B cell (primary cell): ENCODE data around the gene SMIM14. TPM values are rescaled to one million over a fixed set of nuclear protein-coding genes. Genes with fewer than 3 reads are reported as not detected.
A peak's percentile ranks its signal among the peaks of the same experiment; 100 is the strongest.

ENCODE experiments used
- ATAC-seq: fragments of 200-7000 bp; cut with Tn5 transposase; one replicate; pipeline ENCODE4 v1.10.0; 2021; ENCODE audit warnings: low read depth, mild to moderate bottlenecking, moderate number of reproducible peaks, moderate library complexity
- CTCF ChIA-PET: fragments of 350-600 bp; sonication (Branson Sonifier 250); formaldehyde crosslinking; loops from one replicate; lab custom pipeline; 2021; ENCODE audit warnings: antibody characterized with exemption, inconsistent platforms; lab: Charles Lee
- POLR2A ChIA-PET: fragments of 350-600 bp; sonication (Branson Sonifier 250); formaldehyde crosslinking; loops from one replicate; lab custom pipeline; 2021; ENCODE audit warnings: antibody characterized with exemption; lab: Charles Lee
- DNase-seq: peaks from one replicate; pipeline ENCODE4 v3.0.0; 2013
- H2AFZ ChIP-seq: 2 replicates; pipeline ENCODE4 v1.6.1; 2012; ENCODE audit warnings: mild to moderate bottlenecking, low read depth, low read length; ENCODE audit not compliant: insufficient read depth, poor library complexity, severe bottlenecking
- H3K27ac ChIP-seq, 2 donors: 1 replicate in 1 of 2; 2 replicates in 1 of 2; pipeline ENCODE4 v1.5.1; 2012 to 2013; ENCODE audit warnings: low read length in 2 of 2, mild to moderate bottlenecking in 2 of 2, moderate library complexity in 1 of 2
- H3K27me3 ChIP-seq, 4 experiments: fragments of 200-600 bp in 1 of 4; sonication (generic) in 1 of 4; replicated peaks in 1 of 4; 1 replicate in 2 of 4; 2 replicates in 2 of 4; pipeline versions ENCODE4 v1.6.1 to v1.7.0; 2013 to 2016; ENCODE audit warnings: low read length in 3 of 4, mild to moderate bottlenecking in 2 of 4, mixed read lengths in 1 of 4, moderate library complexity in 1 of 4; ENCODE audit not compliant: insufficient read depth in 4 of 4, control insufficient read depth in 3 of 4; ENCODE audit errors: control extremely low read depth in 1 of 4
- H3K36me3 ChIP-seq, 2 experiments: replicated peaks in 1 of 2; 1 replicate in 1 of 2; 2 replicates in 1 of 2; pipeline versions ENCODE4 v1.6.1 to v1.7.1; 2013; ENCODE audit warnings: low read length in 1 of 2; ENCODE audit not compliant: insufficient read depth in 2 of 2, control insufficient read depth in 1 of 2; ENCODE audit errors: control extremely low read depth in 1 of 2, extremely low read depth in 1 of 2
- H3K4me1 ChIP-seq, 2 donors: fragments of 200-600 bp in 1 of 2; sonication (generic) in 1 of 2; 1 replicate in 1 of 2; 2 replicates in 1 of 2; pipeline versions ENCODE4 v1.5.1 to v1.6.1; 2013 to 2017; ENCODE audit warnings: low read length in 2 of 2; ENCODE audit not compliant: control insufficient read depth in 2 of 2, insufficient read depth in 2 of 2
- H3K4me2 ChIP-seq: replicated peaks from 2 replicates; pipeline ENCODE3; 2012; ENCODE audit warnings: mild to moderate bottlenecking, low read depth, low read length; ENCODE audit not compliant: poor library complexity, severe bottlenecking
- H3K4me3 ChIP-seq, 5 experiments: fragments of 200-600 bp in 1 of 5; sonication (generic) in 1 of 5; 1 replicate in 3 of 5; 2 replicates in 2 of 5; pipeline versions ENCODE4 v1.5.1 to v1.7.0; 2011 to 2016; ENCODE audit warnings: low read length in 4 of 5, mild to moderate bottlenecking in 4 of 5, low read depth in 2 of 5, control low read depth in 1 of 5, moderate library complexity in 1 of 5; ENCODE audit not compliant: insufficient read depth in 1 of 5; ENCODE audit errors: control extremely low read depth in 1 of 5, extremely low read depth in 1 of 5
- H3K79me2 ChIP-seq: fragments of 200-600 bp; sonication (generic); one replicate; pipeline ENCODE4 v1.6.0; 2016; ENCODE audit warnings: low read length; ENCODE audit not compliant: control insufficient read depth, insufficient read depth
- H3K9ac ChIP-seq: fragments of 200-600 bp; sonication (generic); 2 replicates; pipeline ENCODE4 v1.6.1; 2017; ENCODE audit warnings: mild to moderate bottlenecking, low read length, moderate library complexity
- H3K9me3 ChIP-seq, 3 donors: one replicate each; pipeline versions ENCODE4 v1.6.1 to v1.7.1; 2013; ENCODE audit warnings: low read length in 2 of 3; ENCODE audit not compliant: control insufficient read depth in 2 of 3, insufficient read depth in 1 of 3; ENCODE audit errors: control extremely low read depth in 1 of 3
- H4K20me1 ChIP-seq: 2 replicates; pipeline ENCODE4 v1.6.0; 2012; ENCODE audit warnings: mild to moderate bottlenecking, low read length; ENCODE audit not compliant: insufficient read depth, control insufficient read depth, poor library complexity, severe bottlenecking
- H3K27ac Mint-ChIP-seq: one replicate; pipeline ENCODE4 v1.8.0; 2021; ENCODE audit warnings: mixed read lengths
- H3K27me3 Mint-ChIP-seq: one replicate; pipeline ENCODE4 v1.8.0; 2021; ENCODE audit warnings: mixed read lengths
- H3K4me1 Mint-ChIP-seq: one replicate; pipeline ENCODE4 v1.8.0; 2021; ENCODE audit warnings: mixed read lengths
- H3K4me3 Mint-ChIP-seq: one replicate; pipeline ENCODE4 v1.8.0; 2021; ENCODE audit warnings: mixed read lengths
- H3K9me3 Mint-ChIP-seq: one replicate; pipeline ENCODE4 v1.8.0; 2022; ENCODE audit warnings: mixed read lengths; ENCODE audit not compliant: insufficient read depth
- EZH2 ChIP-seq: IDR thresholded peaks from 2 replicates; pipeline ENCODE4 v1.6.1; 2012; ENCODE audit warnings: borderline replicate concordance, low read depth, mild to moderate bottlenecking, moderate library complexity, low read length; ENCODE audit not compliant: insufficient read depth, poor library complexity, severe bottlenecking
- WGBS: methylation state at CpG from one replicate; pipeline ENCODE4 v1.1.5; 2013; ENCODE audit warnings: missing lambda C conversion rate; ENCODE audit not compliant: insufficient coverage; 5-methylcytosine and 5-hydroxymethylcytosine counted together
- intact Hi-C: fragments of 100-400 bp; cut with micrococcal nuclease; formaldehyde crosslinking; loops from one replicate; pipeline ENCODE4 v1.10.0; 2022
- polyA plus RNA-seq: library from polyadenylated mRNA; depleted of rRNA; stranded (reverse); fragments of >200 nt; gene quantifications from 2 replicates; pipeline ENCODE4 v1.2.3, GENCODE V29; 2012
- total RNA-seq, 2 donors: library from RNA; stranded (reverse); fragments of 120-200 nt in 1 of 2; gene quantifications; 1 replicate in 1 of 2; 2 replicates in 1 of 2; pipeline versions ENCODE4 v1.2.3 to v1.2.4, GENCODE V29; 2013 to 2022
- TF ChIP-seq, protein P1 (sequence below): fragments of 200-600 bp; IDR thresholded peaks from one replicate; pipeline ENCODE4 v1.8.0; 2022; ENCODE audit warnings: antibody characterized with exemption, mild to moderate bottlenecking

Gene SMIM14
- total and polyA plus RNA-seq, 2 donors (not counting 1 experiment from before 2014, with no cell fraction given) = 38.9 to 56.0 TPM

DNA sequence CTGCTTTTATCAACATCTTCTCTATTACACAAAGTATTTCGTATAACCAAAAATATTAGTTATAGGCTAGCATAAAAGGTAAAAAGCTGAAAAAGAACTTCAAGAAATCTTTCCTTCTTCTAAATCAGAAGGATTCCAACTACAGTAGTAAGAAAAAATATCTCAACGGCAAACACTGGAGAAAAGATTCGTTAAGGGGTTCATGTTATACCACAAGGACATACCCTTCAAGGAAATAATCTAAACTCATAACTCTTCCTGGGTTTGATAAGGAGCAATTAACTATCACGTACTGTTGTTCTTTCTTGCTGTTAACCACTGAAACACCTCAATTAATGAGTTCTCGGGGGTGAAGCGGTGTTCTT, 1.5 kb downstream of the SMIM14 start:
- Histone ChIP-seq H4K20me1 (no peaks in the 10 kb centered on the region), H3K4me3 (peak overlapping the region; percentile 79 to 98 (median 93)), H3K4me1 (peaks cover 50 to 53% of the 10 kb centered on the region in 2 donors), H3K79me2 (peaks cover 68% of the 10 kb centered on the region), H3K27ac (peak overlapping the region; percentile 87 to 92), H3K9me3 (no peaks in the 10 kb centered on the region), H3K36me3 (peaks cover 3 to 11% of the 10 kb centered on the region in 2 experiments), H3K4me2 (peak overlapping the region; percentile 77), H2AFZ (peak overlapping the region; percentile 80), H3K9ac (peak overlapping the region; percentile 83), H3K27me3 (no peaks in the 10 kb centered on the region)
- Mint-ChIP-seq H3K4me3 (peak overlapping the region; percentile 91), H3K27me3 (no peaks in the 10 kb centered on the region), H3K27ac (peak overlapping the region; percentile 91), H3K9me3 (no peaks in the 10 kb centered on the region), H3K4me1 (peaks cover 62% of the 10 kb centered on the region)
- WGBS = no CpG with 5 or more reads among the region's 6 CpGs
- CTCF ChIA-PET = interaction anchor here (0.9 to 5.5 kb wide), 10 partner anchors 11 to 340 kb away, joined by 3 to 40 read pairs (median 5); partner anchors contain the start of gene UGDH
- intact Hi-C loops = loop anchor here (1.0 to 10.0 kb wide), 6 partner anchors 24 to 875 kb away; partner anchors contain the start of genes N4BP2, RFC1 and TMEM156
- POLR2A ChIA-PET = interaction anchor here (0.6 to 3.1 kb wide), 7 partner anchors 11 to 419 kb away, joined by 3 to 26 read pairs (median 5); partner anchors contain the start of genes N4BP2 and UGDH
- DNase-seq (no peak), ATAC-seq (no peak)
- no peak for TF ChIP-seq EZH2
- TF ChIP-seq, protein P1, sequence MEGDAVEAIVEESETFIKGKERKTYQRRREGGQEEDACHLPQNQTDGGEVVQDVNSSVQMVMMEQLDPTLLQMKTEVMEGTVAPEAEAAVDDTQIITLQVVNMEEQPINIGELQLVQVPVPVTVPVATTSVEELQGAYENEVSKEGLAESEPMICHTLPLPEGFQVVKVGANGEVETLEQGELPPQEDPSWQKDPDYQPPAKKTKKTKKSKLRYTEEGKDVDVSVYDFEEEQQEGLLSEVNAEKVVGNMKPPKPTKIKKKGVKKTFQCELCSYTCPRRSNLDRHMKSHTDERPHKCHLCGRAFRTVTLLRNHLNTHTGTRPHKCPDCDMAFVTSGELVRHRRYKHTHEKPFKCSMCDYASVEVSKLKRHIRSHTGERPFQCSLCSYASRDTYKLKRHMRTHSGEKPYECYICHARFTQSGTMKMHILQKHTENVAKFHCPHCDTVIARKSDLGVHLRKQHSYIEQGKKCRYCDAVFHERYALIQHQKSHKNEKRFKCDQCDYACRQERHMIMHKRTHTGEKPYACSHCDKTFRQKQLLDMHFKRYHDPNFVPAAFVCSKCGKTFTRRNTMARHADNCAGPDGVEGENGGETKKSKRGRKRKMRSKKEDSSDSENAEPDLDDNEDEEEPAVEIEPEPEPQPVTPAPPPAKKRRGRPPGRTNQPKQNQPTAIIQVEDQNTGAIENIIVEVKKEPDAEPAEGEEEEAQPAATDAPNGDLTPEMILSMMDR = no peak

DNA sequence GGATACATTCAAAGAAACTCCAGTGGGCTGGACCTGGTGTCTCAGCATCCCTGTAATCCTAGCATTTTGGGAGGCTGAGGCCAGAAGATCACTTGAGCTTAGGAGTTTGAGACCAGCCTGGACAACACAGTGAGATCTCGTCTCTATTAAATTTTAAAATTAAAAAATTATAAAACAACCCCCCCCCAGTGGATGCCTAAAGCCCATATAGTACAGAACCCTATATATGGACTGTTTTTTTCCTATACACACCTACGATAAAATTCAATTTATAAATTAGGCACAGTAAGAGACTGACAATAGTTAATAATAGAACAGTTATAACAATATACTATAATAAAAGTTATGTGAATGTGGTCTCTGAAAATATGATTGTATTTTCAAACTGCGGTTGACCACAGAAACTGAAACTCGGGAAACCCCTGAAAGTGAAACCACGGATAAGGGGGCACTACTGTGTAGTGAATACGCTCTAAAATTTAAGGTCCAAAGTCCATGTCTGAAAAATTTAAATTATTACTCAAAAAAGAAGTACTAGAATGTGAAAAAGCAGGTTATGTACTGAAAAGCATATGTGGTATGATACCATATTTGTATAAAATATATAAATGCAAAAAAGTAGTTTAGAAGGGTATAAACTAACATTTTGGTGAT, 2.0 kb downstream of the SMIM14 start:
- peaks cover 66% of the 10 kb centered on the region for H3K4me1 Mint-ChIP-seq
- Histone ChIP-seq H4K20me1 (no peaks in the 10 kb centered on the region), H3K4me1 (peaks cover 51 to 57% of the 10 kb centered on the region in 2 donors), H3K36me3 (peaks cover 3 to 11% of the 10 kb centered on the region in 2 experiments), H3K4me2 (peak overlapping the region; percentile 77), H3K4me3 (peak overlapping the region; percentile 79 to 98 (median 93)), H3K9ac (peak overlapping the region; percentile 83), H2AFZ (no peak overlapping the region), H3K27ac (peak overlapping the region; percentile 87 to 92), H3K27me3 (no peaks in the 10 kb centered on the region), H3K79me2 (peaks cover 67% of the 10 kb centered on the region), H3K9me3 (no peaks in the 10 kb centered on the region)
- no peaks in the 10 kb centered on the region for H3K27me3 Mint-ChIP-seq
- no peaks in the 10 kb centered on the region for H3K9me3 Mint-ChIP-seq
- no CpG with 5 or more reads among the region's 6 CpGs for WGBS
- ChIA-PET POLR2A (interaction anchor here (0.6 to 0.7 kb wide), 2 partner anchors 58 to 74 kb away, joined by 3 read pairs; no protein-coding TSS in a partner anchor), CTCF (interaction anchor here (1.5 to 5.5 kb wide), 5 partner anchors 10 to 167 kb away, joined by 5 to 40 read pairs (median 6); partner anchors contain the start of gene UGDH)
- intact Hi-C loops = loop anchor here (1.0 to 10.0 kb wide), 7 partner anchors 10 to 874 kb away; partner anchors contain the start of genes N4BP2, RFC1 and TMEM156
- peak; percentile 46 for DNase-seq
- H3K4me3 Mint-ChIP-seq = peak overlapping the region; percentile 91
- TF ChIP-seq EZH2 = no peak
- TF ChIP-seq, protein P1 = no peak
- ATAC-seq = no peak
- H3K27ac Mint-ChIP-seq = peak overlapping the region; percentile 91
